C1 segment of cervical spinal cord (tissue), 14 donors: ENCODE data around the gene MALRD1.

ENCODE experiments used
- DNase-seq, 14 donors: peaks; one replicate each; lab custom pipeline; 2025; lab: John Stamatoyannopoulos, UW

Gene MALRD1

DNA sequence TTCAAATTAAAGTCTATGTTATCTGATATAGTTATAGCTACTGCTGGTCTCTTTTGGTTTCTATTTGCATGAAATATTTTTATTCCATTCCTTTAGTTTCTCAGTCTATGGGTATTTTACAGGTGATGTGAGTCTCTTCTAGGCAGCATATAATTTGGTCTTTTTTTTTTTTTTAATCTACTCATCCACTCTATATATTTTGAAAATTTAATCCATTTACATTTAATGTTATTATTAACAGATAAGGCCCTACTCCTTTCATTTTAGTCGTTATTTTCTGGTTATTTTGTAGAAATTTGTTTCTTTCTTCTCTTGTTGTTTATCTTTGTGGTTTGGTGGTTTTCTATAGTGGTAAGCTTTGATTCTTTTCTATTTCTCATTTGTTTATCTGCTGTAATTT lies 58.8 kb downstream of the MALRD1 start:
- DNase-seq = no peak

DNA sequence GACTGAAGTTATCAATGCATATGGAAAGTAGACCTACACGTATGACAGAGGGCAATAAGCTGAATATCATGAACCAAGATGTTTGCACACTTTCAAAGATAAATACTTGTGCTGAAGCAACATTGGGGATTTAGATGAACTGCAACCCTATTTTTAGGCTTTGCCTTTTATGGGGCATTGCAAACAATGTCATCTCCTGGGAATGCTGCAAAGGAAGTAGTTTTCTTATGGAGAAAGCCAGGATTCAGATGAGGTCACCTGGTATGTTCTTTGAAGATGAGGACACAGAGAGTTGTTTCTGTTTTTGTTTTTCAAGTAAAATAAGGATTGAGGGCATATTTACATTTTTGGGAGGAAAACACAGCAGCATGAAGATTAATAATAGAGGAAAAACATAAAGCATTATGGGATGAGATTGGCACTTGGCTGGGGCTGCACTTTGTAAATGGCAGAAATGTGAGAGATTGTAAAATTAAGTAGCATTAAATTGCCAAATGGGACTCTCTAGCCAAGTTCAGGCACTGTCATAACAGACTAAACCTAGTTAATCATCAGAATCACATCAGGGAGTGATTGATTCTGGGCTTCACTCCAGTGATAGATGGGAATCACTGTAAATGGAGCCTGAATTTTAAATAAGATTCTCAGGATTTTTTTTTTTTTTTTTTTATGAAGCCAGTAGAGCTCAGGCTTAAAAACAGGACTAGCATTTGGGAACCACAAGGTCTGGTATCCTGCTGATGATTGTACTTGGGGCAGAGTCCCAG lies 63.1 kb downstream of the MALRD1 start:
- DNase-seq = no peak

DNA sequence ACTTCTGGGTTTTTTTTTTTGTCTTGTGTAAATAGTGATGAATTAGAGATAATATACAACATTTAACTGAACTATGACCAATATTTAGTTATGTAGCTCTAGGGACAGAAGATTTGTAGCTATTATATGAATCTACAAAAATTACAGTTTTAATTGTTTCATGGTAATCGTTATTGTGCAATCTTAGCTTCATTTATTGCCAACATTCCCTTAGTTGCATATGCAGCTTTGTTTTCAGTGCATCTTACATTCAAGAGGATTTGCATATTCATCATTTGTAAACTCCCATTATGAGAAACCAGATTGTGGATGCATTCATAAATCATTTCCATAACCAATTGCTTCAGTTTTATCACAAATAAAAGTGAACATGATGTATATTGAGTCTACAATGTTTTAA lies 68.8 kb downstream of the MALRD1 start:
- DNase-seq = no peak

DNA sequence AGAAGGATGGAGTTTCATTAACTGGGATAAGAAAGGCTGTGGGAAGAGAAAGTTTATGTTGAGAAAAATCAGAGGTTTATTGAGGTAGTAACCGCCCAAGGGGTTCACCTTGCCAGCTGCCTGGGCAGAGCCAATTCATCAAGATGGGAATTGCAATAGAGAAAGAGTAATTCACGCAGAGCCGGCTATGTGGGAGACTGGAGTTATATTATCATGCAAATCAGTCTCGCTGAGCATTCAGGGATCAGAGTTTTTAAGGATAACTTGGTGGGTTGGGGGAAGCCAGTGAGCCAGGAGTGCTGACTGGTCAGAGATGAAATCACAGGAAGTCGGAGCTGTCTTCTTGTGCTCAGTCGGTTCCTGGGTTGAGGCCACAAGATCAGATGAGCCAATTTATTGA lies 70.6 kb downstream of the MALRD1 start:
- no peak for DNase-seq

DNA sequence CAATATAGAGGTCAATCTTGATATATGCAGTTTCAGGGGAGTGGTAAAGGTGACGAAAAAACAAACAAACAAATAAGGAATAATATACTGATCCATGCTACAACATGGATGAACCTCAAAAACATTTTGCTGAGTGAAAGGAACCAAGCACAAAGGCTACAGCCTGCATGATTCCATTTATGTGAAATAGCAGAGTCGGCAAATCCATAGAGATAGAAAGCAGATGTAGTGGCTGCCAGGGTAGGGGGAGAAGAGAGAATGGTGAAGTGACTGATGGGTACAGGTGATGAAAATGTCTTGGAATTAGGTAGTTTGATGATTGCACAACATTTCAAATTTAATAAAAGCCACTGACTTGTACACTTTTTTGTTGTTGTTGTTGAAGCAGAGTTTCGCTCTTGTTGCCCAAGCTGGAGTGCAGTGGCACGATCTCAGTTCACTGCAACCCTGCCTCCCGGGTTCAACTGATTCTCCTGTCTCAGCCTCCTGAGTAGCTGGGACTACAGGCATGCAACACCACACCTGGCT lies 71.8 kb downstream of the MALRD1 start:
- no peak for DNase-seq

DNA sequence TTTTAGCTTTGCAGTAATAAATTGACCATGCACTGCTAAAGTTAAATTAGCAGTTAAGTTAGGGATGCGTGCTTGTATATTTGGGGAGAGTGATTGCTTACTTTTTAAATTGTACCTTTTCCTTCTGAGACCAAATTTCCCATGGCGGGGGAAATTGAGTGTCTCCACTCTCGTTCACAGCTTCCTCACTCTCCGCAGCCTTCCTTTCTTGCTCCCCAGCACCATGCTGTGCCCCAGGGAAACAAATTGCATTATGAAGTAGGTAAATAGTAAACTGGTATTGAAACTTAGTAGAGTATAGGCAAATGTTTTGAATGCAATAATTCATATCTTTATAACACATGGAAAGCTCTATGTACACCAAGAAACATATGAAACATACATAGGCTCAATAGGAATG lies 85.4 kb downstream of the MALRD1 start:
- DNase-seq = no peak

DNA sequence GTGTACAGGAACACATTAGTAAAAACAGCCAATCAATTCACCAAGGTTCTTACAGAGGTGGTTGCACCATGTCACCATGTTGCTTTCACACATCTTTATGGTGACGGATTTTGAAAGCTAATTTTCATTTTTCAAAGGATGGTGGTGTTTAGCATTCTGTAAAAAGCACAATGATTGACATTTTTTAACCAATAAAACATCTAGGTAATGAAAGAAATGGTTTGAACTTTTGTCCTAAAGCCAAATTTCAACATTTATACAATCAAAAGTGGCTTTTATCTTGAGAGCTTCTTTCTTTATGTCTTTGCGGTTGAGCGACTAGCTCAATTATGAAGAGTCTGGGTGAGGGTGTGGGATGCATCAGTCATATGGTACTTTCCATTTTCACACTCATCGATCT lies 94.4 kb downstream of the MALRD1 start:
- DNase-seq = no peak

DNA sequence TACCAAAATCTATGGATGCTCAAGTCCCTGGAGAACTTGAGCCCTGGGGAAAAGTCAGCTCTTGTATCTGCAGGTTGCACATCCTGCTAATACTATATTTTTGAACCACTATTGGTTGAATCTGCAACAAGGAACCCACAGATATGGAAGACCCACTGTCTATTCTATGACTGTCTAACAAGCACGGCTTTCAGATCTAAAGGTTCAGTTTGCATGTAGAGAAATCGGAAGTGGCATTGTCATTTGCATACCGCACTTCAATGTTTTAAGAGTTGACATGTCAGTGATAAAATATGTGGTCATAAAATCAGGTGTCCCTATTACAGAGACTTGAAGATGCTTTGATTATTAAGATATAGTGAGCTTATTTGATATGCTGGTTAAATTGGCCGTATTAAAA lies 95.6 kb downstream of the MALRD1 start:
- DNase-seq = no peak

DNA sequence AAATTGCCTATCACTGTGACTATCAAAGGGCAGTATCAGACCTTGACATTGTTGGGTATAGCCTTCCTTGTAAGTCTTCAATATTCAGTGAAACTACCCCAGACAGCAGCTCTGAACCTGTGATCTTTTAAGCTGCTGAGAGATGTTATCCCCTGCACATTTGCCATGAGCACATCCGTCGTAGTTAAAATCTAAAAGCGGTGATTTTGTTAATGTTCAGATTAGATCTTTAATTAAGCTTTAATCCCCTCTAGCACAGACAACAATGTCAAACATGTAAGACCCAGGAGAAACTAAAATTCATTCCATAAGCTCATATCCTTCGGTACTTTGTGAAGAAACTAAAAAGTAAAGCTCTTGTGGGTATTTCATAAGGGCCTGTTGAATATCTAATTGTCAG lies 105.8 kb downstream of the MALRD1 start:
- DNase-seq = no peak

DNA sequence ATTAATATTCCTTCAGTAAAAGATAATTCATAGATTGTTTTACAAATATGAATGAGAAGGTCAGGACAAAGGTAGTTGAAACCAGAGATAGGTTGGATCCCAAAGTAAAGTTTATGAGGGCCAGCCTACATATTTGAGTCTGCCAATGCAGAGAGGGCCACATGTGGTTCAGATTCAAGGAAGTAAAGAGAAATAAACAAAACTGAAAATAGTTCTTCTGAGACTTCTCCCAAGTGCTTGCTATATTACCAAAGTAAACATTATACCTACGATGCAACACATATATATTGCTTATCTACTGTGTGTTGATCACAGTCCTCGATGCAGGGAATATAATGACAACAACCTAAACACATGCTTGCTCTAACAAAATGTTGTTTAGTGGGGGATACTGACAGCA lies 109.8 kb downstream of the MALRD1 start:
- no peak for DNase-seq

DNA sequence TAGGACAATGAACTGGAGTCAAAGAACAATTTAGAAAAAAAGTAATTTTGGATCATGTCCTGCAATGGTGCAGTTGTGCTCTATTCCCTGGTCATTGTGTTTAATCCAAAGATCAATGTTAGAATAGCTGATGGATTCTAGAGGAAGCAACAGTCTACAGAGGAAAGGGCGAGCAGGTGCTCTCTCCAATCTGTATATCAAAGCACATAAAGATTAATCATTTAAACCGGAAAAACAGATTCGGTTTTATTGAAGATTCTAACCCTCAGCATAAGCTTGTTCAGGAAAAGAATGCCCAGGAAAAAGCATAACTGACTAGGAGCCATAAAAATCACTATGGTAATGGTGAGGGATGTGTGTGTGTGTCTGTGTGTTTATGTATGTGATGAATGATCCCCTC lies 110.3 kb downstream of the MALRD1 start:
- no peak for DNase-seq

DNA sequence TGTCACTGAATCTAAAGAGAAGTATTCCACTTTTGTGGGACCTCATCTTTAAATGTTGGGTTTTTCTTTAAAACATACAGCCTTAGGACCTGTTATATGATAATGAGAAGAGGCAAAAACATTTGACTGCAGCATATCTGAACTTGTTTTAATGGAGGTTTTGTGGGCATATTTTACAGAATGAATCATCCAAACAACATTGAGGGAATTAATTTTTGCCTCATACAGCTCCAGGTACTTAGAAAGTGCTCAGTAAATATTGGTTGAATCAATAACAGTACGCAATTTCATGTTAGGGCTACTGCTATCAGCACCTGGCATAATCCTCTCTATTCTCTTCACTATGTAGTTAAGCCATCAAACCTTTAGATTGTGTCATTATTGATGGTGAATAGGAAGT lies 115.9 kb downstream of the MALRD1 start:
- DNase-seq = no peak

DNA sequence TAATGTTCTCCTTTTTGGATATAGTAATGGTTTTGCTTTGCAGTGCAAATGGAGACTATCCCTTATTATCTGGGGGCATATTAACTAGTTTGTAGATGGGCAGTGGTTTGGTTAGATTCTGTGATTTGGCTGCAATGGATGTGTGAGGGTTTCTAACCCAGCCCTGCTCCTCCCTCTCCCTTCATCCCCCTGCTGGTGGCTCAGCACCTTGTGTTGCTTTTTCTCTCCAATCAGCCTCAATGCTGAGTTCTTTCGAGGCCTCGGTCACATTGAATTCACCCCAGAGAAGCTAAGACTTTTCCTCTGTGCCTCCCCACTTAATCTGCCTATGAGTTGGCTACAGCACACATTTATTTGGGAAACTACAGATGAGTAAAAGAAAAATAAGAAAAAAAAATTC lies 120.0 kb downstream of the MALRD1 start:
- DNase-seq = no peak

DNA sequence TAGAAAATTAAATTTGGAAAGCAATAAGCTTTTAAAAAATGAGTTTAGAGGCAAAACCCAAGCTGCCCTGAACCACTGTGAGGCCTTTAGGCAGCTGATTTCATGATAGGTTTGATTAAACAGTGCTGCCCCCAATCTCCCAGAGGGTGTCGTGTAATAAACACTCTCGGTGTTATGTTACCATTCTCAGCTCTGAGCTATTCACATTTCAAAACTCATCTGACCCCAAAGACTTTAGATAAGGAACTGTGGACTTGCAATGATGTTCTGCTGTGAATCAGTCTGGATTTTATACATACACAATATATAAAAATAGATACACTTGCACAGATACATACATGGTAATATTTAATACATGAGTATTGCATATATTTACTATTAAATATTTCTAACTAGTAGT lies 120.4 kb downstream of the MALRD1 start:
- DNase-seq = no peak

DNA sequence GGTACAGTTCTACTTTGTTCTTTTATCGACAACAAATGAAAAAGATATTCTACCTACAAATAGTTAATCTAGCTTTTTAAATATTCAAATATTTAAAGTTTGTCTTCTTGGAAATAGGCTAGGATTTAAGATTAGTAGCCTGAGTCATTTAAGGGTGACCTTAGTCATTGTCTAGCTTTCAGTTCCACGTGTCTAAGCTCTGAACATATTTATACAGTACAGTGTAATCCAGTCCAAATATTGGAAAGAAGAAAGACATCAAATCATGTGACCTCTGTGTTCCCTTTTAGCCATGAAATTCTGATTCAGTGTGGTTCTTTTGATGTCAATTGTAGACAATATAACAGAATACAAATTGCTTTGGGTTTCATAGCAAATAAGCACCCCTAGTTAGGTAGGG lies 121.1 kb downstream of the MALRD1 start:
- DNase-seq = no peak

DNA sequence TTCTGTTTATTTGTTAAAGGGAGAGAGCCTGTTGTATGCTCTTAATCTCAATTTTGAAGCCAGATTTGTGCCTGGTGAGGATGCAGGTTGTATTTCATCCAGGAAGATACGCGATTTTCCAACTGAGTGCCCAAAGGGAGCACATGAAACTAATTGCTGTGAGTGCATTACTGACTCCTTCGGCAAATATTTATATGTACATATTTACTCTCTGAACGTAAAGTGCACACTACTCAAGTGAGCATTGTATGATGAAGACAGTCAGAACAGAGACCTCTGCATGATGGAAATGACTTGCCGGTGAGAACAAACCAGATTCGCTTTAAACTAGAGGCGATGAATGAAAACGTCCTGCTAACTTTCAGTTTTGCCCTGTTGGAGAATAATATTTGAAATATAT lies 130.1 kb downstream of the MALRD1 start:
- no peak for DNase-seq

DNA sequence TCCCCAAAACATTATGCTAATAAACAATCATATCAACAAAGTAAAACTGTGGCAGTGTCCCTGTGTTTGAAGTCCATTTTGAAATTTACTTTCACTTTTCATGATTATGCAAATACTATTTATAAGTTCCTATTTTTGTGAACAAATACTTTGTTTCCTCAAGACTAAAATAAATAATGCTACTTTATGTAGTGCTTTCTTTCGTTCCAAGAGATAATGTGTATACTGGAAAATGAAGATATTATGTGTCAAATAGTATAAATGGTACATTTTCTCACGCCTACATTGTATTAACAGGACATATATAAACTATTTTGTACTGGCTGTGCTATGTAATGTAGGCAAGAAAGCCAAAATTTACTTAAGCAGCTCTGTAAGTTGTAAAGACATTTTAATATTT lies 136.3 kb downstream of the MALRD1 start:
- no peak for DNase-seq

DNA sequence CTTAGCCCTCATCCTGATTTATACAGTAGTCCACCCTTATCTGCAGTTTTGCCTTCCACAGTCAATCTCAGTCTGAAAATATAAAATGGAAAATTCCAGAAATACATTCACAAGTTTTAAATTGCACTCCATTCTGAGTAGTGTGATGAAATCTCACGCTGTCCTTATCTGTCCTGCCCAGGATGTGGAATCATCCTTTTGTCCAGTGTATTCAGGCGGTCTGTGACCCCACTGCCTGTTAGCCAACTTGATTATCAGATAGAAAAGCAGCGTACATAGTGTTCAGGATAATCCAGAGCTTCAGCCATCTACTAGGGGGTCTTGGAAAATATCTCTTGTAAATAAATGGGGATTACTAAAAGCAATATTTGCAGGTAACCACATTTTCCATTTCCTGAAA lies 146.3 kb downstream of the MALRD1 start:
- no peak for DNase-seq

DNA sequence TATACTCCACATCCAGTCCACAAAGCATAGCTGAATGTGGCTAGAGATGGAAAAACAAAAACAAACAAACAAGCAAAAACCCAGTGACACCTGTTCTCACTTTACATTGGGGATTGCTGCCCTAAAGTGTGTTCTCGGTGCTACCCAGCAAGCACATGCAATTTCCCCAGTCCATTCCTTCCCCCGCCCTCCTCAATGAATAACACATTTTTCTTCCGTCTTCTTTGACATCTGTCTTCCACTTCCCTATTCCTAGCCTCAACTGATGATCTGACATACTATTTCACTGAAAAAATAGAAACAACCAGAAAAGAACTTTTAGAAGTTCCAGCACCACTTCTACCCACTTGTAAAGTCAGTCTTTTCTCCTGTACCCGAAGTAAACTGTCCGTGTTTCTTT lies 147.1 kb downstream of the MALRD1 start:
- DNase-seq = no peak

DNA sequence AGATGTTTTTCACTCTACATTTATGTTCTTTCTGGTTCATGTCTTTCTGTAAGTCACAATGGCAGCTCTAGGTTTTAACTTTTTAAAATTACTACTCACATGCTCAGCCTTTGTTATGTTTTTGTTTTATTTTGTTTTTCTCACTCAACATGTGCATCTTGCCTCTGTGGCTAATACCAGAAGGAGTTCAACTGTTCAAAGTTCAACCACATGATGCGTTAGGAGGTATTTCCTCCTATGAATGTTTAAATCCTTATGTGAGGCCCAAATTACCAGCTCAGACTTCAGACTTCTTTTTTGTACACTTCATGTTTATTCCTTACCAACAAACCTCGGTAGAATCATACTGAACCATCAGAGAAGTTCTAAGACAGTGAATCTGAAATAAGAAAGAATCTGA lies 151.6 kb downstream of the MALRD1 start:
- DNase-seq = no peak

DNA sequence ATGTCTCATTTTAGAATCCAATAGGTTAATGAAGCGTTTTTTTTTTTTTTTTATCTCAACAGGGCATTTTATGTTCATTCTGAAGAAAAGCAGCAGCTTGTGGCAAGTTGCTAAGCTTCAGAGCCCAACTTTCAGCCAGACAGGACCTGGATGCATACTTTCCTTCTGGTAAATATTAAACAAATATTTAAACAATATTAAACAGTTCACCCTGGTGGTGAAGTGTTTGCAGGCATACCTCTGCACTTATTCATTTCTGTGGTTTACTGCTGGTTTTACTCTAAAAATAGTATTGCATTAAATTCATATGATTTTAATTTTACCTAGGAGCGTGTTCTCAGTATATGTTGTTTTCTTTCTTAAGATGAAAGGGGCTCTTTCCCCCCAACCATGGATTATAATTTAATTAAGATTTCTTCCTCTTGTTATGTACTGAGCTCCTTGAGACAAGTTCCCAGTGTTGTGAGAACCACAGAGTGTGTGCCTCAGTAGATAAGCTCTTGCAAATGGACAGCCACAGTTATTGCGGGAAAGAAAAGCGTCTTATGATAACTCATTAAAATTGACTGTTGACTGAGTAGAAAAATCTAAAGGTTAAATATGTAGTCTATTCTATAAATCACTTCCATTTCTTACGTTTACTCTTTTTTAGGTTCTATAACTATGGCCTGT lies 155.8 kb downstream of the MALRD1 start:
- DNase-seq = no peak

DNA sequence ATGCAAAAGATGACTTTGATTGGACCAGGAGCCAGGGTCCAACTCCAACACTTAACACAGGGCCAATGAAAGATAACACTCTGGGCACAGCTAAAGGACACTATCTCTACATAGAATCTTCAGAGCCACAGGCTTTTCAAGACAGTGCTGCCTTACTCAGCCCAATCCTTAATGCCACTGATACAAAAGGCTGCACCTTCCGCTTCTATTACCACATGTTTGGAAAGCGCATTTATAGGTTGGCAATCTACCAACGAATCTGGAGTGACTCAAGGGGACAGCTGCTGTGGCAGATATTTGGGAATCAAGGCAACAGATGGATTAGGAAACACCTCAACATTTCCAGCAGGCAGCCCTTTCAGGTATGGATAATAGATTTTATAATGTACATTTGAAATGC lies 160.7 kb downstream of the MALRD1 start:
- DNase-seq = no peak

DNA sequence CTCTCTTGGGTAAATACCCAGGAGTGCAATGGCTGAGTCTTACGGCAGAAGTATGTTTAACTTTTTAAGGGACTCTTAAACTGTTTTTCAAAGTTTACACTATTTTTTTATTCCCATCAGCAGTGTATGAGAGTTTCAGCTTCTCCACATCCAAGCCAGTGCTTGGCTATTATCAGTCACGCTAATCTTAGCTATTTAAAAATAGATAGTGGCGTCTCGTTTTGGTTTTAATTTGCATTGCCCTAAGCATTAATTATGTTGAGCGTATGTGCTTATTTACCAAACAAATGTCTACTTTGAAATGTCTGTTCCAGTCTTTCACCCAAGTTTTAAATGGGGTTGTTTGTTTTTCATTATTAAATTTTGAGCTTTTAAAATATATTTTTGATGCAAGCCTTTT lies 164.0 kb downstream of the MALRD1 start:
- DNase-seq = no peak
